ENCODE results near the gene AKT2.

Gene AKT2

DNA sequence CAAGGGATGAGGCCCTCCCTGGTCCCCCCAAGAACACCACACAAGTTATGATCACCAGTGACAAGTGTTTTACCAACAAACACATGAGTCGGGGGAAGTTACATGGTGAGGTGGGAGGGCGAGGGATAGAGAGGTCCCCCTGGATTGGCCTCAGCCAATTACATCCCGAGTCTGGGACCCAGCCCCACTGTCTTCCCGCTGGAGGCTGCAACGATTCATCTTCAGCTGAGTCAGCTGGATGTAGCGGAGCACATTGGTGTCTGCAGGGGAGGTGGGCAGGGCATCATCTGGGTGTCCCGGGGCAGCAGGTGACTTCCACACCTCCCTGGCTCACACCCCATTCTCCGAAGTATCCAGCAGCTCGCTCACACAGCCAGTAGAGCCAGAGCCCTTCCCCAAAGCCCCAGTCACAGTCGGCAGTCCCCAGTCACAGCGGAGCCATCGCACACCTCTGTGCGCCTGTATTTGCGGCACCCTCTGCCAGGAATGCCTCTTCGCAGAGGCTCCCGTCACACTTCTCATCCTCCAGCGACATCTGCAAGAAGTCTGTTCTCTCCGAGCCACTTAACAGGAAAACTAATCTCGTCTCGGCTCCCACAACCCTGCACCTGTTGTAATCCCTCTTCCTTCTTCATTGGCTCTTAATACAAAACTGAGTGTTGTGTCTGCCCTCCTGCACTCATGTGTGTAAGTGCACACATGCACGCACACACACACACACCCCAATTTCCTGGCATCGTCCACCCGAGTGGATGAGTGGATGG, 69.0 kb downstream of the AKT2 start:
- DNase-seq, result no peak

DNA sequence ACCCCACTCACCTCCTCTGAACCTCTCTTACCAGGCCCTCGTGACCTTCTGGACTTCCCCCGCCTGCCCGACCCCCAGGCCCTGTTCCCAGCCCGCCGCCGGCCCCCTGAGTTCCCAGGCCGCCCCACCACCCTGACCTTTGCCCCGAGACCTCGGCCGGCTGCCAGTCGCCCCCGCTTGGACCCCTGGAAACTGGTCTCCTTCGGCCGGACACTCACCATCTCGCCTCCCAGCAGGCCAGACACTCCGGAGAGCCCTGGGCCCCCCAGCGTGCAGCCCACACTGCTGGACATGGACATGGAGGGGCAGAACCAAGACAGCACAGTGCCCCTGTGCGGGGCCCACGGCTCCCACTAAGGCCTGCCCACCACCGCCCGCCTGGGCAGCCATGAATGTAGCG, 70.2 kb downstream of the AKT2 start:
- no peak for DNase-seq

DNA sequence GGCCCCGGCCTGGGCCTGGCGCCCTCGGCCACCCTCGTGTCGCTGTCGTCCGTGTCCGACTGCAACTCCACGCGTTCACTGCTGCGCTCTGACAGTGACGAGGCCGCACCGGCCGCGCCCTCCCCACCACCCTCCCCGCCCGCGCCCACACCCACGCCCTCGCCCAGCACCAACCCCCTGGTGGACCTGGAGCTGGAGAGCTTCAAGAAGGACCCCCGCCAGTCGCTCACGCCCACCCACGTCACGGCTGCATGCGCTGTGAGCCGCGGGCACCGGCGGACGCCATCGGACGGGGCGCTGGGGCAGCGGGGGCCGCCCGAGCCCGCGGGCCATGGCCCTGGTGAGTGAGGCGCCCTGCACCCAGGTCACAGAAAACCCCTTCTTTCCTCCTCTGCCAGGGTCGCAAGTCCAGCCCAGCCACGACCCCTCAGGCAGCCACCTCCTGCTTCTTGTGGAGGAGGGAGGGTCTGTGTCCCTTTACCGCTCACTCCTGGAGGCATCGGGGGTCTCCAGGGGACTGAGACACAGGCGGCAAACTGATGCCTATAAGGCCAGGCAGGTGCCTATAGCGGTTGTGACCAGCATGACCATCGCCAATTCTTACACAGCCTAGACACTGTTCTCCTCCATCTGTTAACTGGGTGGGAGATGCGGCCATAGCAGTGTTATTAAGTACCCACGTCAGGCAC, 71.1 kb downstream of the AKT2 start:
- DNase-seq, result no peak

DNA sequence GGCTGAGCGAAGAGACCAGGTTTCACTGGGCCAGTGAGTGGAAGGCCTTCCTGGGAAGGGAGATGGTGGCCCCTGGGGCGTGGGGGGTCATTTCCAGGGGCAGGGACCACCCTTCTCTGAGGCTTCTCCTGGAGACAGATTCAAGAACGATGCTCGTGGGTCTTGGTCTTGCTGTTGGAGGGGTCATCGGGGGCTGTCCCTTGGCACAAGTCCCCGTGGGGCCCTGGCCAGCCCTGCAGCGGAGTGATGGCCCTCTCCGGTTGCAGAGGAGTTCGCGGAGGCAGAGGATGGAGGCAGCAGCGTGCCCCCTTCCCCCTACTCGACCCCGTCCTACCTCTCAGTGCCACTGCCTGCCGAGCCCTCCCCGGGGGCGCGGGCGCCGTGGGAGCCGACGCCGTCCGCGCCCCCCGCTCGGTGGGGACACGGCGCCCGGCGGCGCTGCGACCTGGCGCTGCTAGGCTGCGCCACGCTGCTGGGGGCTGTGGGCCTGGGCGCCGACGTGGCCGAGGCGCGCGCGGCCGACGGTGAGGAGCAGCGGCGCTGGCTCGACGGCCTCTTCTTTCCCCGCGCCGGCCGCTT, 71.8 kb downstream of the AKT2 start:
- DNase-seq, result no peak

DNA sequence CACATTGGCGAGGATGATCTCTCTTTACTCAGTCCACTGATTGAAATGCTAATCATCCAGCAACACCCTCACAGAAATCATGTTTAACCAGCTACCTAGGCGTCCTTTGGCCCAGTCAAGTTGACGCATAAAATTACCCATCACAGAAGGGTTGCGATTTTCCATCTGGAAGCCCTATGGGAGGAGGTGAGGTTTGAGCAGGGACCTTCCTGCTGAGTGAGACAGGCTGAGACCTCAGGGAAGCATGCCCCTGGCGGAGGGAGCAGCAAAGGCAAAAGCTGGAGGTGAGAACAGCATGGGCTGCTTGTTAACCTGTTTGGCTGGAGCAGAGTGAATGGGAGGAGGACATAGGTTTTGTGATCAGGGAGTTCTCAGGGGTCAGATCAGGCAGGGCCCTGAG, 74.3 kb downstream of the AKT2 start:
- DNase-seq, result no peak

DNA sequence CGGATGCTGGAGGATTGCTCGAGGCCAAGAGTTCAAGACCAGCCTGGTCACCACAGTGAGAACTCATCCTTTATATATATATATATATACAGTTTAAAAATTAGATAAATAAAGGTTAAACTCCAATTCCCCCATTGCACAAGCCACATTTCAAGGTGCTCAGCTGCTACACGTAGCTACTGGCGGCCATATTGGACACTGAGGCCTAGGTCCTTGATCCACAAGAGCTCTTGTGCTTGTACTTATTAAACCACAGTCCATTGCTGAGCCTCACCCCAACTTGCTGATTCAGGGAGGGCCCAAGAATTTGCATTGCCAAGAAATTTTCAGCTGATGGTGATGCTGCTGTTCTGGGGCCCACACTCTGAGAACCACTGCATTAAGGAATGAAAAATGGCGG, 76.5 kb downstream of the AKT2 start:
- no peak for DNase-seq

DNA sequence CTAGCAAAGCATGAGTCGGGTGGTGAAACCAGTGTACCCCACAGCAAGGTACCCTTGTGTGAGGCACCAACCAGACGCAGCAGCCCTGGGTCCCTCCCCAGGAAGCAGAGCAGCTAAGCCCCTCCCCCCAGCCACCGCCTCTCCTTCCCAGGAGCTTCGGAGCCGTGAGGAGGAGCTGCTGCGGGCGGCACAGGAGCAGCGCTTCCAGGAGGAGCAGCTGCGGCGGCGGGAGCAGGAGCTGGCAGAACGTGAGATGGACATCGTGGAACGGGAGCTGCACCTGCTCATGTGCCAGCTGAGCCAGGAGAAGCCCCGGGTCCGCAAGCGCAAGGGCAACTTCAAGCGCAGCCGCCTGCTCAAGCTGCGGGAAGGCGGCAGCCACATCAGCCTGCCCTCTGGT, 79.4 kb downstream of the AKT2 start:
- DNase-seq, result no peak

DNA sequence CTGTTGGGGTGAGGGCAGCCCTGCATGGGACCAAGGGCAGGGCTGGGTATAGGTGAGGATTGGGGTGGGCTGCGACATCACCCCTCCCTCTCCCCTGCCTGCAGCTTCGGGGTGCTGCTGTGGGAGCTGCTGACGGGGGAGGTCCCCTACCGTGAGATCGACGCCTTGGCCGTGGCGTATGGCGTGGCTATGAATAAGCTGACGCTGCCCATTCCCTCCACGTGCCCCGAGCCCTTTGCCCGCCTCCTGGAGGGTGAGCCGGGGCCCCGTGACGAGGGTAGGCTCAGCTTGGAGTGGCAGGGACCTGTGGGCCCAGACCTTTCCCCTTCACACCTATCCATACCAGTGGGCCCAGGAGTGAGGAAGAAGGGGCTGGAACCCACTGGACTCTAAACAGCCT, 80.8 kb downstream of the AKT2 start:
- DNase-seq, result no peak

DNA sequence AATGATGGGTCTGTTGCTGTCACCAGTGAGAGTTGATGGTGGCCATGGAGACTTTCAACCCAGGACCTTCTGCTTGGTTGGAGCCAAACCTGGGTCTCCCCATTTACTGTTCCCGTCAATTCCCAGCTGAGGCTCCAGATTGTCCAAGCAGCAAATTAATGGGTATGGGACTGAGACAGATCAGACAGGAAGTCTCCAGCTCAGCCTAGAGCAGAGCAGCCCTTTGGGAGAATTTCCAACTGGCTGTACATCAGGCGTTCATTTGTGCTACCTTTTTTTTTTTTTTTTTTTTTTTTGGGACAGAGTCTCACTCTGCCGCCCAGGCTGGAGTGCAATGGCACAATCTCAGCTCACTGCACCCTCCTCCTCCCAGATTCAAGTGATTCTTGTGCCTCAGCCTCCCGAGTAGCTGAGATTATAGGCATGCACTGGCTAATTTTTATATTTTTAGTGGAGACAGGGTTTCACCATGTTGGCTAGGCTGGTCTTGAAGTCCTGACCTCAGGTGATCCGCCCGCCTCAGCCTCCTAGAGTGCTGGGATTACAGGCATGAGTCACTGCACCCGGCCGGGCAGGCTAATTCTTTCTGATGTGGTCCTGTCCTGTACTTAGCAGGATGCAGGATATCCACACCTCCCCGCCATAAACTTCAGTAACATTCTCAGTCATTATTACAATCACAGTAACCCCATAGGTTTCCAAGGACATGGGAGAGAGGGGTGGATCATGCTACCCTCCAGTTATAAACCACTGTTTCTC, 84.6 kb downstream of the AKT2 start:
- no peak for DNase-seq

DNA sequence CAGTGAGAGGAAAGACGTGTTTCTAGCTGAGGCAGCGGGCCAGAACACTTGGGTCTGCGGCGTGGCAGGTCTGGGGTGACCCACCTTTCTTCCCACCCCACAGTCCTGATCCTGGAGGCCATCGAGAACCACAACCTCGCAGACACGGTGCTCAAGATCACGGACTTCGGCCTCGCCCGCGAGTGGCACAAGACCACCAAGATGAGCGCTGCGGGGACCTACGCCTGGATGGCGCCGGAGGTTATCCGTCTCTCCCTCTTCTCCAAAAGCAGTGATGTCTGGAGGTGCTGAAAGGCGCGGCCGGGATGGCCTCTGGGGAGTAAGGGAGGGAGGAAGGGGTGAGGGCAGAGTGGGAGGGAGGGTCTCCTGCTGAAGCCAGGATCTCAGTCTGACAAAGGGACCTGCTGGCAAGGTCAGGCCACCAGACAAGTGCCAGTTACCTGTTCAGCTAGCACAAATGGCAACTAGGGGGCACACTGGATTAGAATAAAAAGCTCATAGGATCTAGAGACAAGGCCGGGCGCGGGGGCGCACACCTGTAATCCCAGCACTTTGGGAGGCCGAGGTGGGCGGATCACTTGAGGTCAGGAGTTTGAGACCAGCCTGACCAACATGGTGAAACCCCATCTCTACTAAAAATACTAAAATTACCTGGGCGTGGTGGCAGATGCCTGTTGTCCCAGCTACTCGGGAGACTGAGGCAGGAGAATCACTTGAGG, 86.7 kb downstream of the AKT2 start:
- DNase-seq, result no peak

DNA sequence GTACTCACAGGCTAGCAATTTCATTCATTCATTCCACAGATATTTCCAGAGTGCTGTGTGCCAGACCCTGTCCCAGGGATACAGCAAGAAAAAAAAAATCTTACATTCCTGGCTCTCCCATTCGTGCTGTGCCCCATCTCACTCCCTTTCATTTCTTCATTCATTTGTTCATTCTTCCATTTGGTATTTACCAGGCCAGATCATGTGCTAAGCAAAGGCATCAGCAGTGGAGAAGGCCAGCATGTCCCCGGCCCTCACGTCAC, 91.6 kb downstream of the AKT2 start:
- no peak for DNase-seq

DNA sequence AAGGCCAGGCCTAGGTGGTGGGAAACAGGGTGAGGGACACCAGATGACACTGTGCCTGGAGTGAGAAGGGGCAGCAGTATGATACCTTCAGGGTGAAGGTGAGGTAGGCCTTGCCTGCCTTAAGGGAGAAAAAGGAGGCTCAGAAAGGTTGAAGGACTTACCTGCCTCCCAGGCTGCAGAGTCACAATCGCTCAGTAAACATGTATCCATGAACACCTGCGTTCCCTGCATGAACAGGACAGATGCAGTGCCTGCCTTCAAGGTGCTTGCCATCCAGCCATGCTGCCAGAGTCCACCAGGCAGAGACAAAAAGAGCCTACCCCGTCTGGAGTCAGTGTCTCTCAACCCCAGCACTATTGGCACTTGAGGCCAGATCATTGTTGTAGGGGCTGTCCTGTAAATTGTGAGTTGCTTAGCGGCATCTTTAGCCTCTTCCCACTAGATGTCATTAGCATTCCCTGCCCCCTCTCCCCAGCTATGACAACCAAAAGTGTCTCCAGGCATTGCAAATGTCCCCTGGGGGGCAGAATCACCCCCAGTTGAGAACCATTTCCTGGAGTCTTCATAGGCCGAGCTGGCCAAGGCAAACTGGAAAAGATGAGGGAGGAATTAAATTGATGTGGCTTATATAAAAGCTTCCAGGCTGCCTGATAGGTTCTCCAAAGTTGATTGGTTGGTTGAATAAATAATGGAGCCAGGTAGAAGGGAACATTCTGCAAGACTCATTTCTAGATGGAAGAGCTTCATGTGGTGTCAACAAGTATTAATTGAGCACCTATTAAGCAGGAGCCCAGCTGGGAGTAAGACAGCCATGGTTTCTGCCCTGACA, 92.2 kb downstream of the AKT2 start:
- no peak for DNase-seq

DNA sequence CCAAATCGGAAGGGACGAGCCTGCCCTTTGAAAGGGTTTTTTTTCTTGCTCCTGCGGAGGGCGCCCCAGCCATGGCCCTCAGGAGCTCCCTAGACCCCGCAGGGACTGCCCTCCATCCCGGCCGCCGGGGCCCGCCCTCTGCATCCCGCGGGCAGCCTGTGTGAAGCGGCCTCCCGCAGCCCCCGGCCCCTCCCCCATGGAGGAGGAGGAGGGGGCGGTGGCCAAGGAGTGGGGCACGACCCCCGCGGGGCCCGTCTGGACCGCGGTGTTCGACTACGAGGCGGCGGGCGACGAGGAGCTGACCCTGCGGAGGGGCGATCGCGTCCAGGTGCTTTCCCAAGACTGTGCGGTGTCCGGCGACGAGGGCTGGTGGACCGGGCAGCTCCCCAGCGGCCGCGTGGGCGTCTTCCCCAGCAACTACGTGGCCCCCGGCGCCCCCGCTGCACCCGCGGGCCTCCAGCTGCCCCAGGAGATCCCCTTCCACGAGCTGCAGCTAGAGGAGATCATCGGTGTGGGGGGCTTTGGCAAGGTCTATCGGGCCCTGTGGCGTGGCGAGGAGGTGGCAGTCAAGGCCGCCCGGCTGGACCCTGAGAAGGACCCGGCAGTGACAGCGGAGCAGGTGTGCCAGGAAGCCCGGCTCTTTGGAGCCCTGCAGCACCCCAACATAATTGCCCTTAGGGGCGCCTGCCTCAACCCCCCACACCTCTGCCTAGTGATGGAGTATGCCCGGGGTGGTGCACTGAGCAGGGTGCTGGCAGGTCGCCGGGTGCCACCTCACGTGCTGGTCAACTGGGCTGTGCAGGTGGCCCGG, 93.1 kb downstream of the AKT2 start:
- DNase-seq, result peak; percentile 45

DNA sequence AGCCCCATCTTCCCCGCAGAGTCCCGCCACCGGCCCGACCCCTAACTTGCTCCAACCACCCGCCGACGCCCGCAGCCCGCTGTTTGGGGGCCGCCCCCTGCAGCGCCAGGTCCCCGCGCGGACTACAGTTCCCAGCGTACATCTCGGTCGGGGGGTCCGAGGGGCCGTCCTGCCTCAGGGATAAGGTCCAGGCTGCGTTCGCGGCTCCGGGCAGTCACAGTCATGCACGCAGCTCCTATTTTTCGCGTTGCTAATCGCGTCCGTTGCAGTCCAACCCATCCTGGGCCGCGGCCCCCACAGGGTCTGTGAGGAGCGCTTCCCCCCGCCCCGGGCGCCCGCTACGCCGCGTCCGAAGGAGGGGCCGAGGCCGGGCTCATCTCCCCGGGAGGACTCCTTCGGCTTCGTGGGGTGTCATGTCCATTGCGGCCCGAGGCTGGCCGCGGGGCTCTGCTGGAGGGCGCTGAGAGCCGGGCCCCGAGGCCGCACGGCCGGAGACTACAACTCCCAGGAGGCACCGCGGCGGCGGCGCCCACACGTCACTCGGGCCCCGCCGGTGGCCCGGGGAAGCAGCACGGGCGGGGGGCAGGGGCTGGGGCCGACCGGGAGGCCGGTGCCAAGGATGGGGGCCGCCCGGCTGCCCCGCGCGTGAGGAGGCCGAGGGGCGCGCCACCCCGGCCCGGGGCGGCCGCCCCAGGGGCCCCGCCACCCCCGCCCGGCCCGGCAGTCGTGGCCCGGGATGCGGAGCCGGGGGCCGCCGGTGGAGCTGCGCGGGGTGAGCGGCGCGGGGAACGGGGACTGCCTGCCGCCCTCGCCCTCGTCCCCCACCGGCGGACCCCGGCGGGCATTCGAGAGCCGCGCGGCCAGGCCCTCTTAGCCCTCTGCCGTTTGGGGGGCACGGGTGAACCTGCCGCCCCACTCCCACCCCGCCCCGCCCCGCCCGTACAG, 94.0 kb downstream of the AKT2 start, which contains the start of gene MAP3K10:
TSS of gene MAP3K10 (plus strand) at position 536 of the 945 bp plus-strand sequence. CDS start 606 bp downstream, outside the sequence.
- peak; percentile 83 for DNase-seq

DNA sequence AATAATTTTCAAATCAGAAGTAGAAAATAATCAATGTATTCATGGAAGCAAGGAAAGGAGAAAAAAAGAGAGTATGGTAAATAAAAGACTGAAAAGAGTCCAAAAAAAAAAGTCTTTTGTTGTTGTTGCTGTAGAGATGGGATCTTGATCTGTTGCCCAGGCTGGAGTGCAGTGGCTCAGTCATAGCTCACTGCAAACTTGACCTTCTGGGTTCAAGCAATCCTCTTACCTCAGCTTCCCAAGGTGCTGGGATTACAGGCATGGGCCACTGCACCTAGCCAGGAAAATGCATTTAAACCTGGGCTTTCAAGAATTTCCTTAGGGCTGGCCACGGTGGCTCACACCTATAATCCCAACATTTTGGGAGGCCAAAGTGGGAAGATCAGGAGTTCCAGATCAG, 100.9 kb downstream of the AKT2 start:
- no peak for DNase-seq
